Hepatocyte (in vitro differentiated cells): Measurements from ENCODE around the gene SEMA4G.

Experiments used
- CTCF ChIP-seq: fragments of 200-600 bp; sonication (generic); IDR thresholded peaks from 2 replicates; pipeline ENCODE4 v1.5.1; 2016; ENCODE audit warnings: antibody characterized with exemption, mild to moderate bottlenecking; ENCODE audit not compliant: poor library complexity
- EZH2 ChIP-seq: fragments of 200-600 bp; sonication (generic); IDR thresholded peaks from 2 replicates; pipeline ENCODE4 v1.6.1; 2016; ENCODE audit warnings: antibody characterized with exemption, mild to moderate bottlenecking, borderline replicate concordance
- EZH2phosphoT487 ChIP-seq: fragments of 200-600 bp; sonication (generic); IDR thresholded peaks from one replicate; pipeline ENCODE4 v1.6.1; 2018; ENCODE audit warnings: antibody characterized with exemption, mild to moderate bottlenecking, low read depth, moderate library complexity; ENCODE audit not compliant: unreplicated experiment, severe bottlenecking

GRCh38 chr10:101014230-101014884 is 45.1 kb downstream of the SEMA4G start:
- peak; percentile 82 for TF ChIP-seq CTCF
- TF ChIP-seq EZH2 = no peak
- TF ChIP-seq EZH2phosphoT487 = no peak
